Body of pancreas (tissue), 4 donors: ENCODE results near the gene KMT2D.

ENCODE experiments used
- POLR2A ChIP-seq, 3 donors: fragments of 450-650 bp; IDR thresholded peaks; one replicate each; pipeline ENCODE4 v1.6.1; 2016; ENCODE audit warnings: antibody characterized with exemption in 3 of 3, mild to moderate bottlenecking in 2 of 3
- TF ChIP-seq, protein P1 (sequence below), 7 experiments: fragments of 450-650 bp in 4 of 7; fragments of 200-600 bp in 3 of 7; sonication (generic) in 3 of 7; IDR thresholded peaks; one replicate each; pipeline ENCODE4 v1.5.1; 2016 to 2019; ENCODE audit warnings: antibody characterized with exemption in 7 of 7

DNA sequence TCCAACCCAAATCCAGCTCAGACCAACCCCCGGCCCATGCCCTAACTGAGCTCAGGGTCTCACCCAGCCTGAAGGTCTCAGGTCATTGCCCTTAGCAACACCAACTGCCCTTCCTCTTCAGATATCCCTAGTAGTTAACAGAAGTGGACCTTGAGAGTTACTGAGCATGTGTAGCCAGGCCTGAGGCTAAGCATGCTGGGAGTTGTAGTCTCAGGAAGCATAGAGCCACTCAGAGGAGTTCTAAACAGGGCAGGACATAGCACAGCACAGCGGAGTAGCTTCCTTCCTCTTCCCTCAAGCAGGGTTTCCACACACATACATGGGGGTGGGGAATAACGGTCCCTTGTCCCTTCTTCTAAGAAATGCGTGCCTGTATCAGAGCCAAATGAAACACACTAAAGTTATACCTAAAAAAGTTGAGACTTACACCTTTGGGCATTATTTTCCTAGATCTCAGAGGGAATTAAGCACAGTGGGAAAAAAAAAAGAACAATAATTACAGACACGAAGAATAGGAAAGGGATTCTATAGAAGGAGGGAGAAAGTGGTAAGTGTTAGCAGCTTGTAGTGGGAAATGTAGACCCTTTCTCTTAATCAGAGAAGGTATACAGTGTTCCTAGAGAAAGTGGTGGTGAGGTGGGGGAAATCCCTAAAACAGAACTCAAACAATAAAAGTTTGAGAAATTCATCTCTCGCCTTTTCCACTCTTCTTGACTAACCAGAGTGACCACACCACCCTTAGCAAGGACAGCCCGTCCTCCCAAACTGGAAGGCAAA lies 4.4 kb downstream of the KMT2D start:
- TF ChIP-seq, protein P1, sequence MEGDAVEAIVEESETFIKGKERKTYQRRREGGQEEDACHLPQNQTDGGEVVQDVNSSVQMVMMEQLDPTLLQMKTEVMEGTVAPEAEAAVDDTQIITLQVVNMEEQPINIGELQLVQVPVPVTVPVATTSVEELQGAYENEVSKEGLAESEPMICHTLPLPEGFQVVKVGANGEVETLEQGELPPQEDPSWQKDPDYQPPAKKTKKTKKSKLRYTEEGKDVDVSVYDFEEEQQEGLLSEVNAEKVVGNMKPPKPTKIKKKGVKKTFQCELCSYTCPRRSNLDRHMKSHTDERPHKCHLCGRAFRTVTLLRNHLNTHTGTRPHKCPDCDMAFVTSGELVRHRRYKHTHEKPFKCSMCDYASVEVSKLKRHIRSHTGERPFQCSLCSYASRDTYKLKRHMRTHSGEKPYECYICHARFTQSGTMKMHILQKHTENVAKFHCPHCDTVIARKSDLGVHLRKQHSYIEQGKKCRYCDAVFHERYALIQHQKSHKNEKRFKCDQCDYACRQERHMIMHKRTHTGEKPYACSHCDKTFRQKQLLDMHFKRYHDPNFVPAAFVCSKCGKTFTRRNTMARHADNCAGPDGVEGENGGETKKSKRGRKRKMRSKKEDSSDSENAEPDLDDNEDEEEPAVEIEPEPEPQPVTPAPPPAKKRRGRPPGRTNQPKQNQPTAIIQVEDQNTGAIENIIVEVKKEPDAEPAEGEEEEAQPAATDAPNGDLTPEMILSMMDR (IDR thresholded peaks at IDR 0.05), result no peak
- TF ChIP-seq POLR2A (IDR thresholded peaks at IDR 0.05), result no peak
